Right lobe of liver (tissue), 4 donors: ENCODE data around the gene DLG1.

ENCODE experiments used
- POLR2A ChIP-seq: fragments of 450-650 bp; IDR thresholded peaks from one replicate; pipeline ENCODE4 v1.6.1; 2017; ENCODE audit warnings: antibody characterized with exemption, mild to moderate bottlenecking
- TF ChIP-seq, protein P1 (sequence below), 4 donors: fragments of 200-600 bp in 3 of 4; fragments of 450-650 bp in 1 of 4; IDR thresholded peaks; one replicate each; pipeline versions ENCODE4 v1.5.1 to v1.8.0; 2016 to 2022; ENCODE audit warnings: antibody characterized with exemption in 4 of 4, mild to moderate bottlenecking in 2 of 4
- donor health status: DM: no; HTN: no; CAD: no.
- donor health status: DM: no; HTN: no; CAD: no.
- donor health status: DM: no; HTN: yes; CAD: no.

GRCh38 chr3:196997311-196997710 is 301.1 kb downstream of the DLG1 start:
- no peak for TF ChIP-seq POLR2A
- TF ChIP-seq, protein P1, sequence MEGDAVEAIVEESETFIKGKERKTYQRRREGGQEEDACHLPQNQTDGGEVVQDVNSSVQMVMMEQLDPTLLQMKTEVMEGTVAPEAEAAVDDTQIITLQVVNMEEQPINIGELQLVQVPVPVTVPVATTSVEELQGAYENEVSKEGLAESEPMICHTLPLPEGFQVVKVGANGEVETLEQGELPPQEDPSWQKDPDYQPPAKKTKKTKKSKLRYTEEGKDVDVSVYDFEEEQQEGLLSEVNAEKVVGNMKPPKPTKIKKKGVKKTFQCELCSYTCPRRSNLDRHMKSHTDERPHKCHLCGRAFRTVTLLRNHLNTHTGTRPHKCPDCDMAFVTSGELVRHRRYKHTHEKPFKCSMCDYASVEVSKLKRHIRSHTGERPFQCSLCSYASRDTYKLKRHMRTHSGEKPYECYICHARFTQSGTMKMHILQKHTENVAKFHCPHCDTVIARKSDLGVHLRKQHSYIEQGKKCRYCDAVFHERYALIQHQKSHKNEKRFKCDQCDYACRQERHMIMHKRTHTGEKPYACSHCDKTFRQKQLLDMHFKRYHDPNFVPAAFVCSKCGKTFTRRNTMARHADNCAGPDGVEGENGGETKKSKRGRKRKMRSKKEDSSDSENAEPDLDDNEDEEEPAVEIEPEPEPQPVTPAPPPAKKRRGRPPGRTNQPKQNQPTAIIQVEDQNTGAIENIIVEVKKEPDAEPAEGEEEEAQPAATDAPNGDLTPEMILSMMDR (IDR thresholded peaks at IDR 0.05), result no peak
